HUES64 (cell line): ENCODE data around the gene ADAM12.

Experiments
- H3K27ac ChIP-seq: 2 replicates; pipeline ENCODE4 v1.7.0; 2013; ENCODE audit warnings: low read depth, low read length, inconsistent platforms
- H3K27me3 ChIP-seq: 2 replicates; pipeline ENCODE4 v1.6.1; 2013; ENCODE audit warnings: mild to moderate bottlenecking, low read length; ENCODE audit not compliant: insufficient read depth
- H3K36me3 ChIP-seq: 2 replicates; pipeline ENCODE4 v1.6.1; 2013; ENCODE audit warnings: mild to moderate bottlenecking, low read length; ENCODE audit not compliant: insufficient read depth
- H3K4me1 ChIP-seq: 2 replicates; pipeline ENCODE4 v1.6.1; 2013; ENCODE audit warnings: mild to moderate bottlenecking, low read length, moderate library complexity; ENCODE audit not compliant: insufficient read depth
- H3K4me3 ChIP-seq: 2 replicates; pipeline ENCODE4 v1.5.1; 2013; ENCODE audit warnings: mild to moderate bottlenecking, low read length, moderate library complexity
- H3K9ac ChIP-seq: 2 replicates; pipeline ENCODE4 v1.6.1; 2013; ENCODE audit warnings: mild to moderate bottlenecking, low read depth, low read length
- H3K9me3 ChIP-seq: 2 replicates; pipeline ENCODE4 v1.6.1; 2013; ENCODE audit warnings: low read depth, low read length; ENCODE audit not compliant: insufficient read depth
- WGBS: fragments of 150-250, 120-280 bp; methylation state at CpG from one replicate; pipeline ENCODE4 v1.1.7; 2013; ENCODE audit warnings: missing lambda C conversion rate; 5-methylcytosine and 5-hydroxymethylcytosine counted together

ADAM12 gene

DNA sequence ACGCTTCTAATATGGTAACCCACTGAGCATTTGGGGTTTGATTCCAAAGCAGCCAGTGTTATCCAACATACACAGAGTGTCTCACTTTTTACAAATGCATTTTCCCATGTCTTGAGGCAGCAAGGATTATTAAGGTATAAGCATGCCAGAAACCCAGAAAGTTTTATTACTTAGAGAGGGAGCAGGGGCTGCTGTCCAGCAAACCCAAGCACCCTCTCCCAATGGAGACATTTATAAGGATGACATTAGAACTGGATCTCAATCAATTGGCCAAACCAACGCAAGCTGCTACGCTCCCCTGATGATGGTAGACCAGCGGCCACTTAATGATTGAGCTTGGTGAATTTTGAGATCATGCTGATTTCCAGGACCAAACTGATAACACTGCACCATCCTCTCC lies 315.7 kb downstream of the ADAM12 start:
- H3K27me3 ChIP-seq: no peaks in the 10 kb centered on the region
- H3K27ac ChIP-seq: no peak overlapping the region
- no peaks in the 10 kb centered on the region for H3K4me1 ChIP-seq
- no peak overlapping the region for H3K4me3 ChIP-seq
- no peaks in the 10 kb centered on the region for H3K36me3 ChIP-seq
- H3K9ac ChIP-seq: no peak overlapping the region
- H3K9me3 ChIP-seq: no peaks in the 10 kb centered on the region
- 93% methylated on average over 4 of the region's 4 CpGs for WGBS

DNA sequence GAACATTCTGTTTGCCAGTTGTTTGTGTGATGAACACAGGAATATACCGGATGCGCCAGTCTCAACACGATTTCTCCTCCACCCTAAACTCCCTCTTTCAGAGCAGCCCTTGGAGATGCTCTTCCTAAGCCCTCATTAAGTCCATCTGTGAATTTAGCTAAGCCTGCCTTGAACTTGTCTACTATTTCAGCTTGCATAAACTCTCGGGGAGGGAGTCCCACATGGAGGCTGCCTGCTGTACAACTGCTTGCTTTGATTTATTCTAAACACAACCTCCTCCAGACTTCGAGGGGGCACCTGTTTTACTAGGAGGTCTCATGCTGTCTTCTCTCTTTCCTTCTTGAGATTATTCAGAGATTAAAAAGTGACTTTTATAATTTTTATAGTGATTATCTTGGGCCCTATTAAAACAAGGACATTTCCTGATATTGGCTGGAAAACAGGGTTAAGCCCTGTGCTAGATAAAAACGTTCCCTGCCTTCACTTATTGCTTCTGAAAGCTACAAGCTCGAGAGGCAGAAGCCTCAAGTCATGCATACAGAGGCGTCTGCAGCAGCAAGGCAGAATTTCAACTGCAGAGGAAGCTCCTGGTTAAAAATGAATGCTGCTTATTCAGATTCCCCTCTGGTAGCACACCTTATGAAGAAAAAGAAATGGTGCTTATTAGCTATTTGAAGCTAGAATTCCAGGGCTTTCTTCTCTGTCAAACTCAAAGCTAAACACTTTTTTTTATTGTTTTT lies 317.6 kb downstream of the ADAM12 start:
- H3K36me3 ChIP-seq: no peaks in the 10 kb centered on the region
- H3K4me3 ChIP-seq: no peak overlapping the region
- WGBS: 87% methylated on average over 8 of the region's 8 CpGs
- no peaks in the 10 kb centered on the region for H3K4me1 ChIP-seq
- no peak overlapping the region for H3K27ac ChIP-seq
- no peaks in the 10 kb centered on the region for H3K27me3 ChIP-seq
- H3K9ac ChIP-seq: no peak overlapping the region
- no peaks in the 10 kb centered on the region for H3K9me3 ChIP-seq

DNA sequence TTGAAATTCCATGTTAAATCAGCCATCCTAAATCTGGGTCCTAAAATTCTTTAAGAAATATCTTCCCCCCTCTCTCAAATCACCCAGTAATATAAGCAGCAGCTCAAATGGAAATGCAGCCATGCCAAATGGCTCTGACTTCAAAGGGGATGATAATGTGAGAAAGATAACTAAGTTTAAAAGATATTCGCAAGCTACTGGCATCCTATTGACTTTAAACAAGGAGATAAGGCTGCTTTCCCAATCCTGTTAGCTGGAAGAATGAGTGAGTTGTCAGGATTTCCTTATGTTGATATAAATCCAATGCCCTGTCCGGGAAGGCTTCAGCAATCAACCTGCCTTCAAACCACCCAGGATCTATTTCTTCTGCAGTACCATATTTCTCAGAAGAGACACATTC lies 320.0 kb downstream of the ADAM12 start:
- H3K27me3 ChIP-seq: no peaks in the 10 kb centered on the region
- no peak overlapping the region for H3K27ac ChIP-seq
- 83% methylated on average over 2 of the region's 2 CpGs for WGBS
- no peaks in the 10 kb centered on the region for H3K36me3 ChIP-seq
- H3K4me1 ChIP-seq: no peaks in the 10 kb centered on the region
- no peaks in the 10 kb centered on the region for H3K9me3 ChIP-seq
- no peak overlapping the region for H3K9ac ChIP-seq
- no peak overlapping the region for H3K4me3 ChIP-seq

DNA sequence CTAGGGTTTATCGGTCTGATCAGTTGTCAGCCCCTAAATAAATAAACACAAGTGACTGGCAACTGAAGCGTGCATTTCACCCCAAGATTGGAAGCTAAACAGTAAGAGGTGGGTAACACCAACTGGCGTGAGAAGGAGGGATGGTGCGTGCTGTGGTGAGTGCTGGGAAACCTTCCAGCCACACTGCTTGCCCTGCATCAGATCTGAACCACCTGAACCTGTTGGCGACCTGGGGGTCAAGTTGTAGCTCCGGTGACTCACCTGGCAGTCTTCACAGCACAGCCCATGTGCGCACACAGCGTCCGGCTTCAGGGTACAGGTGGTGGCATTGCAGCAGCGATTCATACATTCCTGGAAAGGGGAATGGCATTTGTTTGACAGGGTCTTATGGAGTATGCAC lies 321.8 kb downstream of the ADAM12 start:
- Histone ChIP-seq H3K9me3 (no peaks in the 10 kb centered on the region), H3K9ac (no peak overlapping the region), H3K27me3 (no peaks in the 10 kb centered on the region), H3K4me3 (no peak overlapping the region), H3K36me3 (no peaks in the 10 kb centered on the region), H3K27ac (no peak overlapping the region), H3K4me1 (no peaks in the 10 kb centered on the region)
- WGBS: 91% methylated on average over 10 of the region's 10 CpGs

DNA sequence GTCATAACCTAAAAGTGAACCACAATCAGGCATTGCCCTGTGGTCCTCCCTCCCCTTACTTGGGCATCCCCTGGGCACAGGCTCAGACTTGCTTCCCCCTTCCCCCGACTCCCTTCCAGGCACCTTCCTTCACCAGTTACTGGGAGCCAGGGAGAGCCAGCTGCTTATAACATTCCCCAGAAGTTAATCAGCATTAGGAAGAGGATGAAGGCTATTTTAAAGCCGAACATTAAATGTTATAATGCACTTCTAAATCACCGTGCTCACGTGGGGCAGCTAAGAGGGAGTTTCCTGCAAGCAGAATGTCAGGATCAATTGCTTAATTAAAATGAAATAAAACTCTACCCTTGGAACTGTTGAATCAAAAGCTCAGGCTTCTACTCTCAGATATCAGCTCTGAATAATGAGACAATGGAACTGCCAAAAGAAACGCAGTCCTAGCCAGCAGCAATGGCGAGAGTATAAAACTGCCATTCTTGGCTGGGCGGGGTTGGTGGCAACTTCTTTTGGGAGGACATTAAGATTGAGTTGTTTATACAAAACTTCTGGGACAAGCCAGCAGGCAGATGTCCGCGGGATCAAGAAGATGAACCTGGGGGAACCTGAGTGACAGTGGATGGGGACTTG lies 322.4 kb downstream of the ADAM12 start:
- H3K9me3 ChIP-seq: no peaks in the 10 kb centered on the region
- 93% methylated on average over 9 of the region's 9 CpGs for WGBS

DNA sequence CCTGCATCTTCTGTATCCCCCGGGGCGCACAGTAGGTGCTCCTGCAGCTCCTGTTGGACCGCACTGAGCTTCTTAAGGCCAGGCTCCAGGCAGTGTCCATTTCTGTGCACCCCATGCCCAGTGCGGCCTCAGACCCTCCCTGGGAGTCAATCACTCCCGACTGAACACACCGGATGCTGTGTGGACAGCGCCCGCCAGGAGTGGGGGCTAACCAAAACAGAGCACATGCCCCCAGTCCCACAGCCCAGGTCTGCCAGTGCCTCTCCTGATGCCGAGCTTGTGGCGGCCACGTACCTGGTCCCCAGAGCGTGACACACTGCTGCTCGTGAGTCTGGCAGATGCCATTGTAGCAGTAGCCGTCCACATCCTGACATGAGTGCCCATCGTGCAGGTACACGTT lies 323.8 kb downstream of the ADAM12 start:
- H3K27ac ChIP-seq: no peak overlapping the region

More for the DNA sequence above, 322.4 kb downstream of the ADAM12 start:
- Histone ChIP-seq H3K9ac (no peak overlapping the region), H3K36me3 (no peaks in the 10 kb centered on the region), H3K4me1 (no peaks in the 10 kb centered on the region), H3K27me3 (no peaks in the 10 kb centered on the region), H3K27ac (no peak overlapping the region), H3K4me3 (no peak overlapping the region)

DNA sequence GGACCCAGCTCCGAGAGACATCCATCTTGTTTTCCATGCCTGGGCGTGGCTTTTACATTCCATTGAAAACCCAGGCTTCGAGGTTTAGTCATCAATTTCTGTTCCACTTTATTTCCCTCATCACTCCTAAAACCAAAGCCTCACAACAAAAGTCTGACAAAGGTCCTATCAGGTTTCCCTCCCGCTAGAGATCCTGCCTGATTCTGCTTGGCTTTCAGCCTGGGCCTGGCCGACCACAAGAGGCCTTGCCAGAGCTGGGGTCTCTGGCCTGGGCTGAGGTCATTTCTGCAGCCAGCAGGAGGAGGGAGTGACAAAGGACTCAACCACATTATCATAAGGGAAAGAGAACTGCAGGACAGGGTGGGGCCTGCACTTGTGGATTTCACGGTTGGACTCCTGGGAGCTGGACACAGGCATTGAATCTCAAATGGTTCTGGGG lies 324.9 kb downstream of the ADAM12 start:
- H3K27ac ChIP-seq: no peak overlapping the region
- no peaks in the 10 kb centered on the region for H3K9me3 ChIP-seq
- H3K27me3 ChIP-seq: no peaks in the 10 kb centered on the region
- no peak overlapping the region for H3K4me3 ChIP-seq
- H3K36me3 ChIP-seq: no peaks in the 10 kb centered on the region
- 88% methylated on average over 6 of the region's 6 CpGs for WGBS
- H3K9ac ChIP-seq: no peak overlapping the region
- H3K4me1 ChIP-seq: peaks cover 5% of the 10 kb centered on the region; the same call in 1 of the 2 replicates

More for the DNA sequence above, 323.8 kb downstream of the ADAM12 start:
- H3K4me3 ChIP-seq: no peak overlapping the region
- H3K36me3 ChIP-seq: no peaks in the 10 kb centered on the region
- no peak overlapping the region for H3K9ac ChIP-seq
- H3K27me3 ChIP-seq: no peaks in the 10 kb centered on the region
- H3K9me3 ChIP-seq: no peaks in the 10 kb centered on the region
- H3K4me1 ChIP-seq: no peaks in the 10 kb centered on the region
- WGBS: 94% methylated on average over 16 of the region's 16 CpGs

DNA sequence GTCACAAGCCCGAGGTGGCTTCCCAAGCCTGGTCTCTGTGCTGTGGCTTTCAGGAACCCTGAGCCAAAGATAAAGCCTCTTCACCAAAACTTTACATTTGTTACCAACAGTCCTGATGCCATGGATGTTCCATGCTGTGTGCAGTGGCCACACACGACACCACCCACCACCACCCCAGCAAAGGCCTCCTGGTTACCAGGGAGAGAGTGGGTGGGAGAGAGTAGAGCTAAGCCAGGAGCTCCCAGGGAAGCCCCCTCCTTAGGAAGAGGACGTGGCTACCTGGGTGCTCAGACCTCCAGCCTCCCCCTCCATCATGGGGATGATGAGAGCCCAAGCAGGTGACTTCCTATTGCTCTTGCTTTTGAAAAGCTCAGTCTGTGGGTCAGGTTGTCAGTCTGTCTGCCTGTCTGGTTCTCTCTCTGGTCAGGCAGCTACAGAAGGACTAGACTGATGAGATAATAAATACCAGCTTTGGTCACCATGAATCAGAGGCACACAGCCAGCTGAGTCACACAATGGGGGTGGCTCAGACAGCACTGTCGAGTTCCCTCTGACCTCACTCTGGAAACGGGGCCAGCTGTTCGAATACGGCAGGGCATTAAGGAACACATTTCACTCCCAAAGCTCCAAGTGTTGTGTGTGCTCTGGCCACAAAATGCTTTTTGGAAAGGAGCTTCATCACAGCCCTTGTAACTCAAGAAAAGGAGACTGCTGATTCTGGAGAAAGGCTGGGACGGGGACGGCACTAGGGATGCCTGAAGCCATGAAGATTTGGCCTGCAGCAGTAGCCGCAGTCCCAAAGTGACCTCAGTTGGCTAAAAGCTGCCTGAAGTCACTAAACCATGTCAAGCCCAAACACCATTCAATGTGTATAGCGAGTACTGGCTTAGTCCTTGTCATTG lies 325.9 kb downstream of the ADAM12 start:
- 90% methylated on average over 10 of the region's 11 CpGs for WGBS
- Histone ChIP-seq H3K36me3 (no peaks in the 10 kb centered on the region), H3K4me3 (no peak overlapping the region), H3K9me3 (no peaks in the 10 kb centered on the region), H3K27ac (no peak overlapping the region), H3K9ac (no peak overlapping the region), H3K4me1 (peaks cover 8% of the 10 kb centered on the region; the same call in 1 of the 2 replicates), H3K27me3 (no peaks in the 10 kb centered on the region)

DNA sequence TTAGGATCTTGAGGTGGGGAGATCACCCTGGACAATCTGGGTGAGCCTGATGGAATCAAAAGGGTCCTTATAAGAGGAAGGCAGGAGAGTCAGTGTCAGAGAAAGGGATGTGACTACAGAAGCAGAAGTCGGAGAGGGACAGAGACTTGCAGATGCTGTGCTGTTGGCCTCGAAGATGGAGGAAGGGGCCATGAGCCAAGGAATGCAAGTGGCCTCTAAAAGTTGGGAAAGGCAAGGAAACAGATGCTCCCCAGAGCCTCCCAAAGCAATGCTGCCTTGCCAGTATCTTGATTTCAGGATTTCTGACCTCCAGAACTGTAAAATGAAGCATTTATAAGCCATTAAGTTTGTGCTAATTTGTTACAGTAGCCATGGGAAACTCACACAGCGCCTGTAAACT lies 326.8 kb downstream of the ADAM12 start:
- H3K27ac ChIP-seq: no peak overlapping the region
- peaks cover 8% of the 10 kb centered on the region; the same call in 1 of the 2 replicates for H3K4me1 ChIP-seq
- H3K4me3 ChIP-seq: no peak overlapping the region
- H3K27me3 ChIP-seq: no peaks in the 10 kb centered on the region
- H3K9me3 ChIP-seq: no peaks in the 10 kb centered on the region
- WGBS: 64% methylated on average over 3 of the region's 3 CpGs
- no peak overlapping the region for H3K9ac ChIP-seq
- no peaks in the 10 kb centered on the region for H3K36me3 ChIP-seq

DNA sequence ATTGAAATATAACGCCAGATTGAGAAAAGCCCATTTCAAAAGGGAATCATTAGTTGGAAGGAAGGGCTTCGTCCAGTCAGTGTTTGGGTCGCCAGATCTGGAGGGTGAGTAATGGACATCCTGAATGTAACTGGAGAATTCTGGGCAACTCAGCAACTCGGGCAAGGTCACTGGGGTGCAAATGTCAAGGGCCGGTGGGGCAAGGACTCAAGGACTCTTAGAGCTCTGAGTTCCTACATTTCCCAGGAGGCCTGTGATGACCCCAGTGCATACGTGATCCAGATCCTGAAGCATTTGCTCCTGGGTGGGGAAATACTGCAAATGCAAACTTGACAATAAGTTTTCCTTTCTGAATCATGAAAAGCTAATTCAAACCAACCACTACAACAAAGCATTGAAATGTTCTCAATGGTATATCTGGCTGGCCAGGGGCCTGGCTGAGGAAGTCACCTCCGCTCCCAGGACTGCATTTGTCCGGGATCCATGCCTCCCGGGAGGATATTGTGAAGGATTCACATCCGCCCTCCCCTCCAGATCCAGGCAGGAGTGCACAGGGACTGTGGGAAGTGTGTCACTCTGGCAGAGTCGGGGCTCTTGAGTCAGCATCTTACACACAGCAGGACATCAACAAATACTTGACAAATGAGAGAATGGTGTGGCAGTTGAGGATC lies 327.9 kb downstream of the ADAM12 start:
- H3K4me1 ChIP-seq: peaks cover 8% of the 10 kb centered on the region; the same call in 1 of the 2 replicates

More for the DNA sequence above, 327.9 kb downstream of the ADAM12 start:
- WGBS: 92% methylated on average over 10 of the region's 11 CpGs
- Histone ChIP-seq H3K36me3 (no peaks in the 10 kb centered on the region), H3K27ac (no peak overlapping the region), H3K4me3 (no peak overlapping the region), H3K9ac (no peak overlapping the region), H3K9me3 (no peaks in the 10 kb centered on the region), H3K27me3 (no peaks in the 10 kb centered on the region)
